Measurements from ENCODE around the gene BIN1.

The BIN1 gene

GRCh38 chr2:127103243-127104165 lies 3.5 kb downstream of the BIN1 start:
- no peak for DNase-seq

- DNase-seq: no peak
These were observed 4.3 kb downstream of the BIN1 start for GRCh38 chr2:127102521-127103242.

GRCh38 chr2:127101756-127102477 lies 5.0 kb downstream of the BIN1 start:
- DNase-seq: no peak

- DNase-seq: no peak
These were observed 5.8 kb downstream of the BIN1 start for GRCh38 chr2:127101048-127101611.

- DNase-seq: no peak
These were observed 6.5 kb downstream of the BIN1 start for GRCh38 chr2:127100251-127101047.

- no peak for DNase-seq
These were observed 8.2 kb downstream of the BIN1 start for GRCh38 chr2:127098711-127099110.

GRCh38 chr2:127097841-127098651 lies 8.9 kb downstream of the BIN1 start:
- DNase-seq: no peak

- DNase-seq: no peak
These were observed 9.5 kb downstream of the BIN1 start for GRCh38 chr2:127097471-127097765.

- no peak for DNase-seq
These were observed 10.1 kb downstream of the BIN1 start for GRCh38 chr2:127096718-127097470.

- no peak for DNase-seq
These were observed 10.7 kb downstream of the BIN1 start for GRCh38 chr2:127096280-127096679.

GRCh38 chr2:127095784-127096183 lies 11.2 kb downstream of the BIN1 start:
- DNase-seq: no peak

GRCh38 chr2:127095367-127095641 lies 11.7 kb downstream of the BIN1 start:
- no peak for DNase-seq

- DNase-seq: no peak
These were observed 12.2 kb downstream of the BIN1 start for GRCh38 chr2:127094509-127095366.

GRCh38 chr2:127093648-127094210 lies 13.2 kb downstream of the BIN1 start:
- no peak for DNase-seq

GRCh38 chr2:127092901-127093516 lies 13.9 kb downstream of the BIN1 start:
- no peak for DNase-seq

- no peak for DNase-seq
These were observed 14.6 kb downstream of the BIN1 start for GRCh38 chr2:127092306-127092705.

GRCh38 chr2:127091886-127092285 lies 15.1 kb downstream of the BIN1 start:
- DNase-seq: no peak

- no peak for DNase-seq
These were observed 15.8 kb downstream of the BIN1 start for GRCh38 chr2:127091148-127091547.
